Panc1 (cell line): ENCODE data around the gene LTF.

Experiments
- POLR2AphosphoS5 ChIP-seq: IDR thresholded peaks from 2 replicates; pipeline ENCODE4 v1.6.1; 2012; ENCODE audit warnings: mild to moderate bottlenecking, low read depth, low read length, moderate library complexity
- TCF7L2 ChIP-seq: IDR thresholded peaks from 2 replicates; pipeline ENCODE4 v1.6.1; 2011; ENCODE audit warnings: mild to moderate bottlenecking, low read depth, low read length, inconsistent platforms
- TF ChIP-seq, protein P1 (sequence below): fragments of 450-650 bp; IDR thresholded peaks from 2 replicates; pipeline ENCODE4 v1.5.1; 2017; ENCODE audit warnings: mild to moderate bottlenecking

DNA sequence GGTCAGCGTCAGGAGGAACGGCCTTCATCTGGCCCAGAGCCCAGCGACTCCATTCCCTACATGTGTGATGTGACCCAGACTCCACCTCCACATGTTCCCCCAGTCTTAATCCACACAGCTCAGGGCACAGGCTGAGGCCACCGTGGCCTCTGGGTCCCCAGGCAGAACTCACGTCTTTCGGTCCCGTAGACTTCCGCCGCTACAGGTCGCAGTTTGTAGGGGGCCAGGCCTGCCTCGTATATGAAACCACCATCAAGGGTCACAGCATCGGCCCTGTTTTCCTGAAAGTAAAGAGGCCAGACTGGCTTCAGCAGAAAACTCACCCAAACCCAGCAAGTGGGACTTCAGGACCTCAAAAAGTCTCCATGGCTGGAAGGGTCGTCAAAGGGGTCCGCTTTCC, 8.6 kb downstream of the LTF start:
- TF ChIP-seq, protein P1, sequence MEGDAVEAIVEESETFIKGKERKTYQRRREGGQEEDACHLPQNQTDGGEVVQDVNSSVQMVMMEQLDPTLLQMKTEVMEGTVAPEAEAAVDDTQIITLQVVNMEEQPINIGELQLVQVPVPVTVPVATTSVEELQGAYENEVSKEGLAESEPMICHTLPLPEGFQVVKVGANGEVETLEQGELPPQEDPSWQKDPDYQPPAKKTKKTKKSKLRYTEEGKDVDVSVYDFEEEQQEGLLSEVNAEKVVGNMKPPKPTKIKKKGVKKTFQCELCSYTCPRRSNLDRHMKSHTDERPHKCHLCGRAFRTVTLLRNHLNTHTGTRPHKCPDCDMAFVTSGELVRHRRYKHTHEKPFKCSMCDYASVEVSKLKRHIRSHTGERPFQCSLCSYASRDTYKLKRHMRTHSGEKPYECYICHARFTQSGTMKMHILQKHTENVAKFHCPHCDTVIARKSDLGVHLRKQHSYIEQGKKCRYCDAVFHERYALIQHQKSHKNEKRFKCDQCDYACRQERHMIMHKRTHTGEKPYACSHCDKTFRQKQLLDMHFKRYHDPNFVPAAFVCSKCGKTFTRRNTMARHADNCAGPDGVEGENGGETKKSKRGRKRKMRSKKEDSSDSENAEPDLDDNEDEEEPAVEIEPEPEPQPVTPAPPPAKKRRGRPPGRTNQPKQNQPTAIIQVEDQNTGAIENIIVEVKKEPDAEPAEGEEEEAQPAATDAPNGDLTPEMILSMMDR = no peak
- TF ChIP-seq POLR2AphosphoS5 = no peak
- no peak for TF ChIP-seq TCF7L2
